HepG2 (cell line): ENCODE measurements around the gene YEATS4. TPM values are rescaled to one million over a fixed set of nuclear protein-coding genes. Genes with fewer than 3 reads are reported as not detected.

Source experiments
- AKNA ChIP-seq: sonication (generic); formaldehyde crosslinking; IDR thresholded peaks from 2 replicates; pipeline ENCODE4 v1.4.0; 2020; ENCODE audit warnings: missing genetic modification reagents, borderline replicate concordance
- ELF3 ChIP-seq: IDR thresholded peaks from 2 replicates; pipeline ENCODE4 v1.6.1; 2016; ENCODE audit warnings: missing genetic modification reagents, missing compliant biosample characterization
- FOXA1 ChIP-seq, 2 experiments: fragments of 450-650 bp in 1 of 2; sonication (generic) in 1 of 2; formaldehyde crosslinking in 1 of 2; IDR thresholded peaks; 2 replicates each; pipeline versions ENCODE4 v1.4.0 to v1.6.1; 2016 to 2020; ENCODE audit warnings: missing genetic modification reagents in 1 of 2
- IRF9 ChIP-seq: sonication (generic); formaldehyde crosslinking; IDR thresholded peaks from 2 replicates; pipeline ENCODE4 v1.8.0; 2022; ENCODE audit warnings: missing genetic modification reagents, mild to moderate bottlenecking, borderline replicate concordance
- MAFK ChIP-seq, 2 experiments: IDR thresholded peaks in 1 of 2; conservative IDR thresholded peaks in 1 of 2; 2 replicates each; pipeline ENCODE4 v1.6.1; 2011; ENCODE audit warnings: improper control_type of control experiment in 2 of 2, low read length in 2 of 2
- PATZ1 ChIP-seq: sonication (generic); formaldehyde crosslinking; IDR thresholded peaks from 2 replicates; pipeline ENCODE4 v1.4.0; 2020; ENCODE audit warnings: missing genetic modification reagents
- SOX6 ChIP-seq, 2 experiments: fragments of 450-650 bp in 1 of 2; sonication (generic) in 1 of 2; formaldehyde crosslinking in 1 of 2; IDR thresholded peaks; 2 replicates each; pipeline versions ENCODE4 v1.4.0 to v1.6.1; 2017 to 2020; ENCODE audit warnings: antibody characterized with exemption in 1 of 2, mild to moderate bottlenecking in 1 of 2, missing genetic modification reagents in 1 of 2
- ZBTB7A ChIP-seq: sonication (generic); formaldehyde crosslinking; IDR thresholded peaks from 2 replicates; pipeline ENCODE4 v1.8.0; 2022; ENCODE audit warnings: mild to moderate bottlenecking, missing genetic modification reagents
- ZFP36L2 ChIP-seq: sonication (generic); formaldehyde crosslinking; IDR thresholded peaks from 2 replicates; pipeline ENCODE4 v1.4.0; 2020; ENCODE audit warnings: missing genetic modification reagents
- ZNF292 ChIP-seq: sonication (generic); formaldehyde crosslinking; IDR thresholded peaks from 2 replicates; pipeline ENCODE4 v1.8.1; 2022; ENCODE audit warnings: mild to moderate bottlenecking, low read depth, missing genetic modification reagents, borderline replicate concordance
- ZNF335 ChIP-seq: sonication (generic); formaldehyde crosslinking; IDR thresholded peaks from 2 replicates; pipeline ENCODE4 v1.4.0; 2020; ENCODE audit warnings: missing genetic modification reagents
- ZNF460 ChIP-seq: sonication (generic); formaldehyde crosslinking; IDR thresholded peaks from 2 replicates; pipeline ENCODE4 v1.5.1; 2020; ENCODE audit warnings: missing genetic modification reagents, mild to moderate bottlenecking, borderline replicate concordance
- ZNF619 ChIP-seq: sonication (generic); formaldehyde crosslinking; IDR thresholded peaks from 2 replicates; pipeline ENCODE4 v1.4.0; 2020; ENCODE audit warnings: mild to moderate bottlenecking, missing genetic modification reagents
- ZNF746 ChIP-seq: sonication (generic); formaldehyde crosslinking; IDR thresholded peaks from 2 replicates; pipeline ENCODE4 v1.8.0; 2022; ENCODE audit warnings: mild to moderate bottlenecking, missing genetic modification reagents
- ZNF792 ChIP-seq: IDR thresholded peaks from 2 replicates; pipeline ENCODE4 v1.6.1; 2016
- ZNF850 ChIP-seq: sonication (generic); formaldehyde crosslinking; conservative IDR thresholded peaks from 2 replicates; pipeline ENCODE4 v1.9.0; 2021; ENCODE audit warnings: mild to moderate bottlenecking, missing genetic modification reagents
- ZSCAN31 ChIP-seq: sonication (generic); formaldehyde crosslinking; IDR thresholded peaks from 2 replicates; pipeline ENCODE4 v1.5.0; 2020; ENCODE audit warnings: low read depth, mild to moderate bottlenecking, missing genetic modification reagents
- polyA plus RNA-seq, 8 experiments: library from polyadenylated mRNA; depleted of rRNA in 3 of 8; stranded (reverse) in 7 of 8; unstranded in 1 of 8; fragments of >200 nt; fragmentation: Illumina TruSeq in 4 of 8; extraction: Trizol in 4 of 8; gene quantifications; 2 replicates each; pipeline versions ENCODE4 v1.2.1 to v1.2.3, GENCODE V29; 2011 to 2016; ENCODE audit warnings: low read depth in 4 of 8, missing spikeins in 1 of 8, mixed read lengths in 1 of 8; ENCODE audit not compliant: insufficient read depth in 1 of 8
- total RNA-seq, 5 experiments: library from RNA; depleted of rRNA; stranded (reverse); fragments of >200 nt; fragmentation: Illumina TruSeq; extraction: Trizol; gene quantifications; 2 replicates each; pipeline ENCODE4 v1.2.3, GENCODE V29; 2016; ENCODE audit warnings: low read depth in 1 of 5
- TF ChIP-seq, protein P1 (sequence below): sonication (generic); formaldehyde crosslinking; IDR thresholded peaks from 2 replicates; pipeline ENCODE4 v1.4.0; 2020; ENCODE audit warnings: missing genetic modification reagents, mild to moderate bottlenecking, borderline replicate concordance

YEATS4 gene
- total and polyA plus RNA-seq, 2 of the 13 experiments (the other 11 are each of a cell fraction or from before 2014, with no cell fraction given): 16.8 to 45.0 TPM

- no peak for TF ChIP-seq SOX6 (IDR thresholded peaks at IDR 0.05)
- peak; percentile 97 for TF ChIP-seq SOX6 (CRISPR knock-in tag; IDR thresholded peaks at IDR 0.05)
- TF ChIP-seq, protein P1, sequence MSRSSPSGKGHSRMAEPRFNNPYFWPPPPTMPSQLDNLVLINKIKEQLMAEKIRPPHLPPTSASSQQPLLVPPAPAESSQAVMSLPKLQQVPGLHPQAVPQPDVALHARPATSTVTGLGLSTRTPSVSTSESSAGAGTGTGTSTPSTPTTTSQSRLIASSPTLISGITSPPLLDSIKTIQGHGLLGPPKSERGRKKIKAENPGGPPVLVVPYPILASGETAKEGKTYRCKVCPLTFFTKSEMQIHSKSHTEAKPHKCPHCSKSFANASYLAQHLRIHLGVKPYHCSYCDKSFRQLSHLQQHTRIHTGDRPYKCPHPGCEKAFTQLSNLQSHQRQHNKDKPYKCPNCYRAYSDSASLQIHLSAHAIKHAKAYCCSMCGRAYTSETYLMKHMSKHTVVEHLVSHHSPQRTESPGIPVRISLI (CRISPR knock-in tag): peak; percentile 88
- TF ChIP-seq ZSCAN31 (CRISPR knock-in tag): peak; percentile 83
- peak; percentile 75 for TF ChIP-seq PATZ1 (CRISPR knock-in tag)
- TF ChIP-seq ZNF746 (CRISPR knock-in tag): no peak; the same call in 1 of the 2 replicates
- TF ChIP-seq ZNF619 (CRISPR knock-in tag): 0 out of 2 replicates have a peak, but pooled peaks have one; percentile 47
- TF ChIP-seq FOXA1 (IDR thresholded peaks at IDR 0.05): no peak
- peak; percentile 79 for TF ChIP-seq FOXA1 (CRISPR knock-in tag; IDR thresholded peaks at IDR 0.05)
- TF ChIP-seq MAFK (conservative IDR thresholded peaks at IDR 0.05 in 1 of 2, IDR thresholded peaks at IDR 0.05 in 1 of 2; ENCODE audit: low read length in 2 of 2): no peak
- TF ChIP-seq ZBTB7A (CRISPR knock-in tag): no peak
- TF ChIP-seq ZNF460: no peak
- TF ChIP-seq ZNF335: 0 out of 2 replicates have a peak, but pooled peaks have one; percentile 63
- TF ChIP-seq AKNA: no peak
- peak; percentile 100 for TF ChIP-seq ELF3 (CRISPR knock-in tag)
- TF ChIP-seq ZFP36L2 (CRISPR knock-in tag): no peak
- TF ChIP-seq IRF9: 0 out of 2 replicates have a peak, but pooled peaks have one; percentile 53
- TF ChIP-seq ZNF292: no peak
- TF ChIP-seq ZNF792 (CRISPR knock-in tag): peak; percentile 88; the same call in 1 of the 2 replicates
- TF ChIP-seq ZNF850 (CRISPR knock-in tag): no peak
Measured at GRCh38 chr12:69348162-69348938, 11.2 kb upstream of the YEATS4 start, which contains the start of gene LYZ (continued).
